GM18520 (cell line): ENCODE results near the gene SMTNL1.
"Not testable (repeated sequence)": the region's sequence is repeated elsewhere in the genome, so short reads cannot be mapped to it uniquely, and the experiment has no call there.

ENCODE experiments used
- ATAC-seq: cut with Tn5 transposase; IDR thresholded peaks from one replicate; pipeline ENCODE4 v1.9.1; 2021; ENCODE audit not compliant: unreplicated experiment

SMTNL1 gene

GRCh38 chr11:57508341-57509170 is 28.8 kb upstream of the SMTNL1 start:
- no peak for ATAC-seq

- no peak for ATAC-seq
Observed at GRCh38 chr11:57511741-57512430, 25.5 kb upstream of the SMTNL1 start.

GRCh38 chr11:57512646-57513451 is 24.5 kb upstream of the SMTNL1 start:
- no peak for ATAC-seq

GRCh38 chr11:57513452-57513795 is 24.0 kb upstream of the SMTNL1 start:
- ATAC-seq, result no peak

- no peak for ATAC-seq
Observed at GRCh38 chr11:57513911-57514537, 23.4 kb upstream of the SMTNL1 start.

GRCh38 chr11:57514538-57515331 is 22.7 kb upstream of the SMTNL1 start:
- ATAC-seq, result no peak

GRCh38 chr11:57515332-57516060 is 21.9 kb upstream of the SMTNL1 start, which contains the start of gene SLC43A1:
TSS of gene SLC43A1 (minus strand) at chr11:57515702. CDS start at chr11:57514111, 1,591 bp downstream.
- ATAC-seq, result no peak

- no peak for ATAC-seq
Observed at GRCh38 chr11:57516061-57516443, 21.3 kb upstream of the SMTNL1 start.

- no peak for ATAC-seq
Observed at GRCh38 chr11:57521116-57521515, 16.3 kb upstream of the SMTNL1 start.

GRCh38 chr11:57523419-57523818 is 14.0 kb upstream of the SMTNL1 start:
- no peak for ATAC-seq

- no peak for ATAC-seq
Observed at GRCh38 chr11:57527056-57527631, 10.3 kb upstream of the SMTNL1 start.

- ATAC-seq, result no peak
Observed at GRCh38 chr11:57529012-57529411, 8.4 kb upstream of the SMTNL1 start.

- ATAC-seq, result no peak
Observed at GRCh38 chr11:57530215-57530595, 7.2 kb upstream of the SMTNL1 start.

- ATAC-seq, result peak; percentile 100
Observed at GRCh38 chr11:57530596-57531507, 6.5 kb upstream of the SMTNL1 start, which contains the start of gene TIMM10. TSS of gene TIMM10 (minus strand) at chr11:57530754. CDS start at chr11:57530189, 565 bp downstream.

GRCh38 chr11:57534449-57534848 is 2.9 kb upstream of the SMTNL1 start:
- ATAC-seq, result not testable (repeated sequence)

- ATAC-seq, result no peak
Observed at GRCh38 chr11:57539342-57539741, 1.9 kb downstream of the SMTNL1 start.

GRCh38 chr11:57541169-57541568 is 3.8 kb downstream of the SMTNL1 start:
- ATAC-seq, result no peak

- no peak for ATAC-seq
Observed at GRCh38 chr11:57542582-57542981, 5.2 kb downstream of the SMTNL1 start.
